Upper lobe of right lung (tissue), 1 donor: ENCODE results near the gene CALY. TPM values are rescaled to one million over a fixed set of nuclear protein-coding genes. Genes with fewer than 3 reads are reported as not detected.

Experiments used
- ATAC-seq: fragments of 200-7000 bp; cut with Tn5 transposase; one replicate; pipeline ENCODE4 v1.9.1; 2020; ENCODE audit warnings: mild to moderate bottlenecking, moderate library complexity
- DNase-seq: peaks from one replicate; pipeline ENCODE4 v3.0.0-alpha.2; 2020
- H3K27ac ChIP-seq: fragments of 200-600 bp; one replicate; pipeline ENCODE4 v1.8.0; 2022
- H3K27me3 ChIP-seq: fragments of 200-600 bp; one replicate; pipeline ENCODE4 v1.8.0; 2022; ENCODE audit warnings: mild to moderate bottlenecking
- H3K36me3 ChIP-seq: fragments of 200-600 bp; one replicate; pipeline ENCODE4 v1.8.0; 2022
- H3K4me1 ChIP-seq: fragments of 200-600 bp; one replicate; pipeline ENCODE4 v1.8.0; 2022
- H3K4me3 ChIP-seq: fragments of 200-600 bp; one replicate; pipeline ENCODE4 v1.8.0; 2022; ENCODE audit warnings: mild to moderate bottlenecking
- H3K9me3 ChIP-seq: fragments of 200-600 bp; one replicate; pipeline ENCODE4 v1.8.0; 2022
- intact Hi-C: fragments of 100-400 bp; cut with DNase I; formaldehyde crosslinking; loops from one replicate; pipeline ENCODE4 v1.11.0; 2022
- microRNA-seq: library from miRNA; unstranded; fragments of <30 nt; microRNA quantifications from one replicate; pipeline ENCODE4 v1.2.0, GENCODE V29; 2020; ENCODE audit warnings: borderline microRNAs expressed
- total RNA-seq: library from RNA; stranded (reverse); fragmentation: NEBNext Ultra II Directional; extraction: Animal tissue kit (Norgen Biotek cat#: 25700); gene quantifications from one replicate; pipeline ENCODE4 v1.2.1, GENCODE V29; 2021
- TF ChIP-seq, protein P1 (sequence below): fragments of 200-600 bp; IDR thresholded peaks from one replicate; pipeline ENCODE4 v1.8.0; 2022; ENCODE audit warnings: antibody characterized with exemption
- donor health status: DM: no; HTN: yes; CAD: no; lungs with severe emphysema.

Gene CALY
- total RNA-seq, 1 donor from 2014 or later: not detected

DNA sequence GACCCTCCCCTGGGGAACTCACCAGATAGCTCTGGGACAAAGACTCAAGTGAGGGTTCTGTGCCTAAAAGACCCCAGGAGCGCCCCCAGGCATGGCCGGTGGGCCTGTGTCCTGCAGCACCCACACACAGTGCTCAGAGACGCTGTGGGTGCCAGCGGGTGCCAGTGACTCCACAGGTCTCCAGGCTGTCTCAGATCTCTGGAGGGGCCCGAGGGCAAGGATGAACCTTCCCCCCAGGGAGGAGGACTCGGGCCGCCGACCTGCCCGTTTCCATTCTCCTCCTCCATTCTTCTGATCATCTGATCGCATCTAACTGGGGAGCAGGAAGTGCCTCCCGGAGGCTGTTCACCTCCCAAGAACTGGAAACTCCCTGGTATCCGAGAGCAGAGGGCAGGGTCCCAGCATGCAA lies 61.0 kb downstream of the CALY start:
- TF ChIP-seq, protein P1, sequence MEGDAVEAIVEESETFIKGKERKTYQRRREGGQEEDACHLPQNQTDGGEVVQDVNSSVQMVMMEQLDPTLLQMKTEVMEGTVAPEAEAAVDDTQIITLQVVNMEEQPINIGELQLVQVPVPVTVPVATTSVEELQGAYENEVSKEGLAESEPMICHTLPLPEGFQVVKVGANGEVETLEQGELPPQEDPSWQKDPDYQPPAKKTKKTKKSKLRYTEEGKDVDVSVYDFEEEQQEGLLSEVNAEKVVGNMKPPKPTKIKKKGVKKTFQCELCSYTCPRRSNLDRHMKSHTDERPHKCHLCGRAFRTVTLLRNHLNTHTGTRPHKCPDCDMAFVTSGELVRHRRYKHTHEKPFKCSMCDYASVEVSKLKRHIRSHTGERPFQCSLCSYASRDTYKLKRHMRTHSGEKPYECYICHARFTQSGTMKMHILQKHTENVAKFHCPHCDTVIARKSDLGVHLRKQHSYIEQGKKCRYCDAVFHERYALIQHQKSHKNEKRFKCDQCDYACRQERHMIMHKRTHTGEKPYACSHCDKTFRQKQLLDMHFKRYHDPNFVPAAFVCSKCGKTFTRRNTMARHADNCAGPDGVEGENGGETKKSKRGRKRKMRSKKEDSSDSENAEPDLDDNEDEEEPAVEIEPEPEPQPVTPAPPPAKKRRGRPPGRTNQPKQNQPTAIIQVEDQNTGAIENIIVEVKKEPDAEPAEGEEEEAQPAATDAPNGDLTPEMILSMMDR: no peak
- peak overlapping the region; percentile 45 for H3K4me3 ChIP-seq
- peaks cover 7% of the 10 kb centered on the region for H3K27me3 ChIP-seq
- peak overlapping the region; percentile 30 for H3K27ac ChIP-seq
- H3K4me1 ChIP-seq: peaks cover 38% of the 10 kb centered on the region
- DNase-seq: no peak
- ATAC-seq: no peak
- peaks cover 9% of the 10 kb centered on the region for H3K36me3 ChIP-seq
- H3K9me3 ChIP-seq: no peaks in the 10 kb centered on the region
- intact Hi-C loops: no loop called here

GRCh38 chr10:133274751-133275683 lies 61.7 kb downstream of the CALY start:
- ATAC-seq (peak; percentile 2), DNase-seq (no peak)
- Histone ChIP-seq H3K27me3 (peaks cover 7% of the 10 kb centered on the region), H3K9me3 (no peaks in the 10 kb centered on the region), H3K27ac (no peak overlapping the region), H3K36me3 (peaks cover 6% of the 10 kb centered on the region), H3K4me3 (peak overlapping the region; percentile 45), H3K4me1 (peaks cover 38% of the 10 kb centered on the region)
- TF ChIP-seq, protein P1: no peak
- intact Hi-C loops: no loop called here

Small RNA genes within 50 kb of the gene (microRNA-seq; reads per million reads assigned to microRNA genes)
- 0.50 reads per million for gene MIR3944

Other genes starting within 250 kb of the CALY start
- gene ADGRA1, start 249.0 kb downstream of the CALY start, total RNA-seq: not detected
- gene KNDC1, start 176.7 kb downstream of the CALY start, total RNA-seq: 14.3 TPM
- gene UTF1, start 106.7 kb downstream of the CALY start, total RNA-seq: not detected
- 3.4 TPM for gene VENTX, start 99.0 kb downstream of the CALY start, total RNA-seq
- gene ADAM8, start 60.0 kb downstream of the CALY start, total RNA-seq: 20.3 TPM
- 44.6 TPM for gene TUBGCP2, start 28.0 kb downstream of the CALY start, total RNA-seq
- gene ZNF511, start 28.0 kb downstream of the CALY start, total RNA-seq: 42.8 TPM
- gene PRAP1, start 10.5 kb upstream of the CALY start, total RNA-seq: not detected
- gene FUOM, start 21.1 kb upstream of the CALY start, total RNA-seq: 21.2 TPM
- gene ECHS1, start 36.5 kb upstream of the CALY start, total RNA-seq: 55.8 TPM
- gene PAOX, start 42.4 kb upstream of the CALY start, total RNA-seq: 6.0 TPM
- 33.0 TPM for gene MTG1, start 57.3 kb upstream of the CALY start, total RNA-seq
- not detected for gene SPRN, start 87.7 kb upstream of the CALY start, total RNA-seq
- gene SCART1, start 117.0 kb upstream of the CALY start, total RNA-seq: 2.6 TPM
- 2.1 TPM for gene CYP2E1, start 190.5 kb upstream of the CALY start, total RNA-seq
- gene SYCE1, start 228.7 kb upstream of the CALY start, total RNA-seq: 0.87 TPM